ENCODE measurements around the gene KDM1A.

KDM1A gene

DNA sequence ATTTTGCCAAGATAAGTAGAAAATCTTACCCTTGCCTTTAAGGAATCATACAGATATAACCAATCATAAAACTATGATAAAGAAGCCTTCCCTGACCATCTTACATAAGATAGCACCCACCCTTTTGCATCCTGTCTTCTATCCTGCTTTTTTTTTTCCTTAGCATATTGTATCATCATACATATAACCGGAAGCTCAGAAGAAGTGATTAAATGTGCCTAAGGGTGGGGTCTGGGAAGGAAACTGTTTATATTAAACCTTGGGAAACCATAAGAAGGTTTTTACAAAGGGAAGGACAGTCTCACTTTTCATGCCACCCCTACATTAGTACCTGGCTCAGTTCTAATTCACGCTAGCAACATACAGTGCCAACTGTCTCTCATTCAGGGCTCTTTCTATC is 82.6 kb downstream of the KDM1A start:
- peaks cover 5% of the 10 kb centered on the region for H3K36me3 Mint-ChIP-seq
- peak overlapping the region; percentile 28 for H3K27ac Mint-ChIP-seq
- no peaks in the 10 kb centered on the region for H3K27me3 Mint-ChIP-seq
- H3K4me3 Mint-ChIP-seq: no peak overlapping the region
- peaks cover 41% of the 10 kb centered on the region for H3K4me1 Mint-ChIP-seq (ENCODE audit: low read depth)
- no peaks in the 10 kb centered on the region for H3K9me3 Mint-ChIP-seq (ENCODE audit: low read depth)

GRCh38 chr1:23102289-23102688 is 83.0 kb downstream of the KDM1A start:
- peaks cover 5% of the 10 kb centered on the region for H3K36me3 Mint-ChIP-seq
- peak overlapping the region; percentile 28 for H3K27ac Mint-ChIP-seq
- H3K27me3 Mint-ChIP-seq: no peaks in the 10 kb centered on the region
- H3K4me3 Mint-ChIP-seq: no peak overlapping the region
- H3K4me1 Mint-ChIP-seq (ENCODE audit: low read depth): peaks cover 41% of the 10 kb centered on the region
- H3K9me3 Mint-ChIP-seq (ENCODE audit: low read depth): no peaks in the 10 kb centered on the region

- H3K4me1 Mint-ChIP-seq (ENCODE audit: low read depth): peaks cover 41% of the 10 kb centered on the region
- peak overlapping the region; percentile 95 for H3K27ac Mint-ChIP-seq
- H3K4me3 Mint-ChIP-seq: peak overlapping the region; percentile 82
- no peaks in the 10 kb centered on the region for H3K27me3 Mint-ChIP-seq
- H3K9me3 Mint-ChIP-seq (ENCODE audit: low read depth): no peaks in the 10 kb centered on the region
- H3K36me3 Mint-ChIP-seq: peaks cover 8% of the 10 kb centered on the region
Measured at GRCh38 chr1:23103001-23103889, 84.0 kb downstream of the KDM1A start.

DNA sequence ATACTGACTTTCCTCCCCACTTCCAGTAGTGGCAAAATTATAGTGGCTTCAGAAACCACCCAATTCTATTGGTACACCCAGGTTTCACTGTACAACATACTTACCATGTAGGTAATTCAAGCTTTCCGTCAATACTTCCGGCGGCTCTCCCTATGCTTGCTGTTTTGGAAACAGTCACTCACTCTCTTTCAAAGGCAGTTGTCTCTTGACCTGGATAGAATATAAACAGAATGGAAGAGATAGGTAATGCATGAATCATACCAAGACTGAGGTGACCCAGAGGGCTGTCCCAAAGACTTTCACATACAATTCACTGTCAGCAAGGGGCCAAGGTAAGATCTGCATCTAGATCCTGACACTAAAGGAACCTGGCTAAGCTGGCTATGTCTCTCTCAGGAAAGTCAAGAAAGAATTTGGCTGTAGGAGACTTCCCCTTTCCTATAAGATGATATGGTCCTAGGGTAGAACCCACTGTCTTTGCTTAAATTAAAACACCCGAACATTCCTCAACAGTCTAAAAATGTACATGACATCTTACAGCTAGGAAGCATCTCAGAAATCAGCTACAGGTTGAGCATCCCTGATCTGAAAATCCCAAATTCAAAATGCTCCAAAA is 89.8 kb downstream of the KDM1A start:
- H3K9me3 Mint-ChIP-seq (ENCODE audit: low read depth): no peaks in the 10 kb centered on the region
- peaks cover 9% of the 10 kb centered on the region for H3K36me3 Mint-ChIP-seq
- H3K27me3 Mint-ChIP-seq: no peaks in the 10 kb centered on the region
- peaks cover 47% of the 10 kb centered on the region for H3K4me1 Mint-ChIP-seq (ENCODE audit: low read depth)
- no peak overlapping the region for H3K4me3 Mint-ChIP-seq
- H3K27ac Mint-ChIP-seq: peak overlapping the region; percentile 5

DNA sequence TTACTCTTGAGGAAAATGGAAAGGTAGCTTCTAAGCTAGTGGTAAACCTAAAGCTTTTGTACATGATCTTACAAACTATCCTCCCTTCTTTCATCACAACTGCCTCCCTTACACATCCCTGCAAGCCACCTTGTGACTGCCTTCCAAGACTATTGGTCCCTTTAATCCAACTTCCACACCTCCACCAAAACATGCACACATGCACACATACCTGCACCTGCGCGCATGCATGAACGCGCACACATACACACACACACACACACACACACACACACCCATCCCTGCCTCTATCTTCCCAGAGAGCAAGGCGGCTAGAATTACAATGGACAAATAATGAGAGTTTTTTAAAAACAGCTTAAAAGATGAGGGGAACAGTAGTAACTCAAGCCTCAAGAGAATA is 91.1 kb downstream of the KDM1A start:
- Mint-ChIP-seq H3K27me3 (no peaks in the 10 kb centered on the region), H3K9me3 (ENCODE audit: low read depth) (no peaks in the 10 kb centered on the region), H3K4me1 (ENCODE audit: low read depth) (peaks cover 59% of the 10 kb centered on the region), H3K36me3 (peaks cover 9% of the 10 kb centered on the region), H3K4me3 (peak overlapping the region; percentile 4), H3K27ac (peak overlapping the region; percentile 75)

GRCh38 chr1:23111600-23112535 is 92.6 kb downstream of the KDM1A start:
- no peaks in the 10 kb centered on the region for H3K9me3 Mint-ChIP-seq (ENCODE audit: low read depth)
- H3K27ac Mint-ChIP-seq: peak overlapping the region; percentile 85
- no peaks in the 10 kb centered on the region for H3K27me3 Mint-ChIP-seq
- H3K4me1 Mint-ChIP-seq (ENCODE audit: low read depth): peaks cover 66% of the 10 kb centered on the region
- peaks cover 7% of the 10 kb centered on the region for H3K36me3 Mint-ChIP-seq
- peak overlapping the region; percentile 58 for H3K4me3 Mint-ChIP-seq

- Mint-ChIP-seq H3K9me3 (ENCODE audit: low read depth) (no peaks in the 10 kb centered on the region), H3K4me3 (no peak overlapping the region), H3K4me1 (ENCODE audit: low read depth) (peaks cover 77% of the 10 kb centered on the region), H3K36me3 (no peaks in the 10 kb centered on the region), H3K27ac (no peak overlapping the region), H3K27me3 (no peaks in the 10 kb centered on the region)
Measured at GRCh38 chr1:23114424-23115079, 95.3 kb downstream of the KDM1A start.

DNA sequence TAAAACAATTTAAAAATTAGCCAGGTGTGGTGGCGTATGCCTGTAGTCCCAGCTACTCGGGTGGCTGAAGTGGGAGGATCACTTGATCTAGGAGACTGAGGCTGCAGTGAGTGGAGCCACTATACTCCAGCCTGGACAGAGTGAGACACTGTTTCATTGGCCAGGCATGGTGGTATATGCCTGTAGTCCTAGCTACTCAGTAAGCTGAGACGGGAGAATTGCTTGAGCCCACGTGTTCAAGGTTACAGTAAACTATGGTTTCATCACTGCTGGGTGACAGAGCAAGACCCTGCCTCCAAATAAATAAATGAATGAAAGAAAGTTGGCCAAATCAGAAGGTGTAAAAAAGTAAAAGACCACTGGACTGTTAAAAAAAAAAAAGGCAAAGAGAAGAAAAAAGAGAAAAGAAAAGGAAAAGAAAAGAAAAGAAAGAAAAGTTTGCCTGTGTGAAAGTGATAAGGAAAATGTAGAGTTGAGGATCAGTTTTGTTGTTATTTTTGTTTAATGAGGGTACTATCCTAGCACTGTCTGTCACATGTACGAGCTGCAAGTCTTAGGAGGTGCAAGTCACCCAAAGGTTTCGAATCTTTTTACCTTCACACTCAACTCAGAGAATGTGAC is 97.1 kb downstream of the KDM1A start:
- Mint-ChIP-seq H3K27me3 (no peaks in the 10 kb centered on the region), H3K4me1 (ENCODE audit: low read depth) (peaks cover 68% of the 10 kb centered on the region), H3K4me3 (peak overlapping the region; percentile 1), H3K9me3 (ENCODE audit: low read depth) (no peaks in the 10 kb centered on the region), H3K36me3 (no peaks in the 10 kb centered on the region), H3K27ac (no peak overlapping the region)

- Mint-ChIP-seq H3K27me3 (no peaks in the 10 kb centered on the region), H3K4me1 (ENCODE audit: low read depth) (peaks cover 61% of the 10 kb centered on the region), H3K9me3 (ENCODE audit: low read depth) (no peaks in the 10 kb centered on the region), H3K27ac (no peak overlapping the region), H3K4me3 (no peak overlapping the region), H3K36me3 (no peaks in the 10 kb centered on the region)
Measured at GRCh38 chr1:23116921-23117699, 97.8 kb downstream of the KDM1A start.

DNA sequence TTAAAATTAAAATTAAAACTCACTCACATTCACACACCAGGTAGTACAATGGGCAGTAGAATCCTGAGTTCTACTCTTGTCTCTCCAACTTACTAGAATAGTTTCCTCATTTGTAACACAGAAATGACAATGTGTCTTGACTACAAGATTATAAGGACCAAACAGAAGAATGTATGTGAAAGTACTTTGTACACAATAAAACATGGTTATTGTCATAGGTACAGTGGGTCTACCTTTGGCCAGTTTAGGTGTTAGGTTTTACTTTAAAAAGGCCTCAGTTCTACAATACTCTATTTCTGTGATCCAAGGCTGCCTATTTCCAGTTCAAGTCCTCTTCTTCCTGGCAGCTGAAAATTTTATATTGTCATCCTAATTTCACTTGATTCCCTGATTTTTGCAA is 99.1 kb downstream of the KDM1A start:
- no peaks in the 10 kb centered on the region for H3K27me3 Mint-ChIP-seq
- H3K27ac Mint-ChIP-seq: peak overlapping the region; percentile 81
- H3K36me3 Mint-ChIP-seq: peaks cover 2% of the 10 kb centered on the region
- H3K4me1 Mint-ChIP-seq (ENCODE audit: low read depth): peaks cover 55% of the 10 kb centered on the region
- no peaks in the 10 kb centered on the region for H3K9me3 Mint-ChIP-seq (ENCODE audit: low read depth)
- H3K4me3 Mint-ChIP-seq: no peak overlapping the region

- Mint-ChIP-seq H3K4me3 (peak overlapping the region; percentile 54), H3K4me1 (ENCODE audit: low read depth) (peaks cover 58% of the 10 kb centered on the region), H3K36me3 (peaks cover 2% of the 10 kb centered on the region)
Measured at GRCh38 chr1:23118957-23119792, 99.9 kb downstream of the KDM1A start.

GRCh38 chr1:23120383-23120782 is 101.1 kb downstream of the KDM1A start:
- Mint-ChIP-seq H3K4me3 (peak overlapping the region; percentile 42), H3K27ac (no peak overlapping the region), H3K4me1 (ENCODE audit: low read depth) (peaks cover 59% of the 10 kb centered on the region), H3K27me3 (no peaks in the 10 kb centered on the region), H3K36me3 (peaks cover 4% of the 10 kb centered on the region), H3K9me3 (ENCODE audit: low read depth) (no peaks in the 10 kb centered on the region)

More at GRCh38 chr1:23118957-23119792, 99.9 kb downstream of the KDM1A start:
- Mint-ChIP-seq H3K27ac (peak overlapping the region; percentile 81), H3K9me3 (ENCODE audit: low read depth) (no peaks in the 10 kb centered on the region), H3K27me3 (no peaks in the 10 kb centered on the region)
